ENCODE measurements around the gene AMH. TPM values are rescaled to one million over a fixed set of nuclear protein-coding genes. Genes with fewer than 3 reads are reported as not detected.

AMH gene
- polyA plus RNA-seq, 1 donor, result 8.1 TPM

DNA sequence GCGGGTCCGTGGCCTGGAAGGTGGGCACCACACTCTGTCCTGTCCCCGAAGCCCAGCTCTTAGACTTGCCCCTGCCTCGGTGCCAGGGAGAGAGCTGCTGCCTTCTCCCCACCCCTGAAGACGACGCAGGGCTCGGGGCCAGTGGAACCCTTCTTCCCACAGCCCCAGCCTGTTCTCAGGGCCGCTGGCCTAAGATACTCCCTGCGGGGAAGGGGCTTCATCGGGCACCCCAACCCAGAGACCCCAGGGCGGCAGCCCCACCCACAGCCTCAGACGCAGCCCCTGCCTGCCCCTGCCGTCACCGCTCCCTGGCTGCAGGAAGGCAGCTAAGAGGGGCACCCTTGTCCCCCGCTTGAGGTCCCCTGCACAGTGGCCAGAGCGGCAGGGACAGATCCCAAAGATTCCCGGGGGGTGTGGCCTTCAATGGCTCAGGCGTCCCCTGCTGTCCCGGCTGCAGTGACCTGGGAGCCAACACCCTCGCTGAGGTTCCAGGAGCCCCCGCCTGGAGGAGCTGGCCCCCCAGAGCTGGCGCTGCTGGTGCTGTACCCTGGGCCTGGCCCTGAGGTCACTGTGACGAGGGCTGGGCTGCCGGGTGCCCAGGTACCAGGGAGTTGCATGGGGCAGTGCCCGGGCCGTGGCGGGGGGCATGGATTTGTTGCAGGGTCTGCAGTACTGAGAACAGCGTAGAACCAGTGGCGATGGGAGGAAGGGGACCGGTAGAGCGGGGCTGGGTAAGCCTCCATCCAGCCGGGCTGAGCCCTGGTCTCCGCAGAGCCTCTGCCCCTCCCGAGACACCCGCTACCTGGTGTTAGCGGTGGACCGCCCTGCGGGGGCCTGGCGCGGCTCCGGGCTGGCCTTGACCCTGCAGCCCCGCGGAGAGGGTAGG is 1.0 kb downstream of the AMH start:
- no peak for DNase-seq

DNA sequence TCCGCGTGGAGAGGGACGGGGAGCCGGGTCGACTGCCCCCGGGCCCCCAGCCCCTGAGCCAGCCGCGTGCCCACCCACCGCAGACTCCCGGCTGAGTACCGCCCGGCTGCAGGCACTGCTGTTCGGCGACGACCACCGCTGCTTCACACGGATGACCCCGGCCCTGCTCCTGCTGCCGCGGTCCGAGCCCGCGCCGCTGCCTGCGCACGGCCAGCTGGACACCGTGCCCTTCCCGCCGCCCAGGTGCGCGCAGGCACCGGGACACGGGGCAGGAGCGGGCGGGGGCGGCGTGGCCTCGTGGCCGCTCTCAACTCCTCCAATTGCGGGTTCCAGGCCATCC is 1.6 kb downstream of the AMH start:
- DNase-seq, result no peak

DNA sequence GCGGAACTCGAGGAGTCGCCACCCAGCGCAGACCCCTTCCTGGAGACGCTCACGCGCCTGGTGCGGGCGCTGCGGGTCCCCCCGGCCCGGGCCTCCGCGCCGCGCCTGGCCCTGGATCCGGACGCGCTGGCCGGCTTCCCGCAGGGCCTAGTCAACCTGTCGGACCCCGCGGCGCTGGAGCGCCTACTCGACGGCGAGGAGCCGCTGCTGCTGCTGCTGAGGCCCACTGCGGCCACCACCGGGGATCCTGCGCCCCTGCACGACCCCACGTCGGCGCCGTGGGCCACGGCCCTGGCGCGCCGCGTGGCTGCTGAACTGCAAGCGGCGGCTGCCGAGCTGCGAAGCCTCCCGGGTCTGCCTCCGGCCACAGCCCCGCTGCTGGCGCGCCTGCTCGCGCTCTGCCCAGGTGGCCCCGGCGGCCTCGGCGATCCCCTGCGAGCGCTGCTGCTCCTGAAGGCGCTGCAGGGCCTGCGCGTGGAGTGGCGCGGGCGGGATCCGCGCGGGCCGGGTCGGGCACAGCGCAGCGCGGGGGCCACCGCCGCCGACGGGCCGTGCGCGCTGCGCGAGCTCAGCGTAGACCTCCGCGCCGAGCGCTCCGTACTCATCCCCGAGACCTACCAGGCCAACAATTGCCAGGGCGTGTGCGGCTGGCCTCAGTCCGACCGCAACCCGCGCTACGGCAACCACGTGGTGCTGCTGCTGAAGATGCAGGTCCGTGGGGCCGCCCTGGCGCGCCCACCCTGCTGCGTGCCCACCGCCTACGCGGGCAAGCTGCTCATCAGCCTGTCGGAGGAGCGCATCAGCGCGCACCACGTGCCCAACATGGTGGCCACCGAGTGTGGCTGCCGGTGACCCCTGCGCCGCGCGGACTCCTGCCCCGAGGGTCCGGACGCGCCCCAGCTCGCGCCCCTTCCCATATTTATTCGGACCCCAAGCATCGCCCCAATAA is 2.3 kb downstream of the AMH start:
- no peak for DNase-seq

DNA sequence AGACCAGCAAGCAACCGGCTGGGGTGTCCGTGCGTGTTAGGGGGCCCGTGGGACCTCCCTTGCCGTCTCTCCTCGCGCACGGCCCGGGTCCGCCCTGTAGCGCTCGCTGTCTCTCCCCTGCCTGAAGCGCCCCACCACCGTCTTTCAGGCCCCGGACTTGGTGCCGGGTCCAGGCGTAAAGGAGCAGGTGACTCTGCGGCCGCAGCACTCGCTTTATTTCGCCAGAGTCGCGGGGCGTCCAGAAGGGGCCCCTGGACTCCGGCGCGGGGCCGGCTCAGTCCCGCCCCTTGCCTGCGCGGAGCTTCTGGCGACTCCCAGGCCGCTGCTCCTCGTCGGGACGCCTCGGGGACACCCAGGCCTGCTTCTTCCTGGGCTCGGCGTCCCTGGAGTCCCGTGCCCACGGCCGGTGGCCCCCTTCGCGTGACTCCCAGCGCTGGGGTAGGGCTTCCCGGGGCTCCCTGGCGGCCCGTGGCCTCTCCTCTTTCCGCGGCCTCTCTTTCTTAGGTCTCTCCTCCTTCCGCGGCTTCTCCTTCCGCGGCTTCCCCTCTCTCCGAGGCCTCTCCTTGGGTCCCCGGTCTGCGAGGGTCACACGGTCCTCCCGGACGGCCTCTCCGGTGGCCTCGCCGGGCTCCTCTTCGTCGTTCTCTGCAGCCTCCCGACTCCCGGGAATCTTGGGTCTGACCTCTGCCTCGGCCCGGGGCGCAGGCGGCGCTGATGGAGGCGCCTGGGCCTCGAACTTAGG is 3.1 kb downstream of the AMH start:
- no peak for DNase-seq

DNA sequence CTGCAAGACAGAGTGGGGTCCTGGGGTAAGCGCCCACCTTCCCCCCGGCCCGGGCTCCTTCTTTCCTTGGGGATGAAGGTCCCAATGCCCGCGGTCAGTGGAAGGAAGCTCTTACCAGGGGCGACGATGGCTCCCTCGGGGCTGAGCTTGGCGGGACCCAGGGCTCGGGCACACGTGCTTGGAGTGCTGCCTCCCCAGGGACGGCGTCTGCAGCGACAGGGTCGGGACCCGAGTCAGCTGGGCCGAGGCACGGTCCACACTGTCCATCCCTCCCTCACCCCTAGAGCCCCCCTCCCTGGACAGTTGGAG is 3.6 kb downstream of the AMH start:
- DNase-seq, result no peak

DNA sequence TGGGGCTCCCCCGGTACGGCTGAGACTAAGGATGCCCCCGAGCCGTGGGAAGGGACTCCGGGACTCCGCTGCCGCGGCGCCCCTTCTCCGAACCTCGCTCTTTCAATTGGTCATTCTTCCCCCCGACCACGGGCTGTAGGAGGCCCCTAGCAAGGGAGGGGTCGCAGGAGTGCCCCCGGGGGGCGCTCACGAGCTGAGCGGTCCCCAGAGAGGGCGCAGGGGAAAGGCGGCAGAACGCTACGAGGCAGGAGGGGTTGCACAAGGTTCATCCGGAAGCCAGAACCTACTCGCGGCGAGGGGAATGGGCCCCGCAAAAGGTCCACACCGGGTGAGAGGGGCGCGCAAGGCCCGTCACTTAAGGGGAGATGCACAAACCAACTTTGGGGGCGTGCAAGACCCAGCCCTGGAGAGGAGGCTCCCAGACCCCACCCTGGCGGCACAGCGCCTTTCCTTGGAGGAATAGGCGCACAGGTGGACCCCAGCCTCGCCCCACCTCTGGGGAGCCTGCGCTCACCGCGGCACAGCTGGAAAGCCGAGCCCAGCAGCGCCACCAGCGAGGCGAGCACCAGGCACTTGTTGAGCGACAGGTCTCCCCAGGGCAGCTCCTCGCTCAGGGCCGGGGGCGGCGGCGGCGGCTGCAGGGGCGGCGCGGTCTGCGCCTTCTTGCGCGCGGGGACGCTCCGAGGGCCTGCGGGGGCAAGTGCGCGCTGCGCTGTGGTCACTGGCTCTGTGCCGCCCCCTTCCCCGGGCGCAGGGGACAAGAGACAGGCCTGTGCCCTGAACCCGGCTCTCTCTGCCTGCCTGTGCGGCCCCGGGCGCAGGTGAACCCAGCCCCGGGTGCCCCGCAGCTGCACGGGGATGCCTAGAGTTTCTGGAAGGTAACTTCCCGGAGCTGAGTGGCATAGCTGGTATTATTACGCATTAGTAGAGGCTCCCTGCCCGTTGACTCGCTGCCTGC is 4.3 kb downstream of the AMH start:
- no peak for DNase-seq

DNA sequence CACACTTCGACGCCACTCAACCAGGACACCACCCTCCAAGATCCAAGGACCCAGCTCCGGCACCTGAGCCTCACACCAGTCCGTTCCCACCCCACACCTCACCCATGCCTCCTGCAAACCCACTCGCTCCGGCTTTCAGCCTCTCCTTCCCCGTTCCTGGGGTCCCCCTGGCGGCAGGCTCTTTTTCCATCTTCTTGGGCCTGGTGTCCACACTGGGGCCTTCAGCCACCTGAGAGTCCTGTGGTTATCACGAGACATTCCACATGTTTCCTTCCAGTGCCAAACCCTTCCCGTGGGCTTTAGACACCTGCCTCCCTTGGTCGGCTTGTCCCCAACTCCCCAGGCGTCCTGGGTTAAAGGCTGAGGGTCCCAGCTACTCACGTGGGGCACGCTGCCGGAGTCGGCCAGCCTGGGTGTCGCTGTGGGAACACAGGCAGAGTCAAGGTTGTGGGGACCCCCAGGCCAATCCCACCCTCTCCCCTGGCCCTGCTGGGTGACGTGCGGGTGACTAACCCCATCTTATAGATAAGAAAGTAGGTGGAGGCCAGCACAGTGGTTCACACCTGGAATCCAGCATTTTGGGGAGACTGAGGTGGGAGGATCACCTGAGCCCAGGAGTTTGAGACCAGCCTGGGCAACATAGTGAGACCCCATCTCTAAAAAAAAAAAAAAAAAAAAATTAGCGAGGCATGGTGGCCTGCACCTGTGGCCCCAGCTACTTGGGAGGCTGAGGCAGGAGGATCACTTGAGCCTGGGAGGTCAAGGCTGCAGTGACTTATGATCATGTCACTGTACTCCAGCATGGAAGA is 5.1 kb downstream of the AMH start:
- DNase-seq, result no peak

DNA sequence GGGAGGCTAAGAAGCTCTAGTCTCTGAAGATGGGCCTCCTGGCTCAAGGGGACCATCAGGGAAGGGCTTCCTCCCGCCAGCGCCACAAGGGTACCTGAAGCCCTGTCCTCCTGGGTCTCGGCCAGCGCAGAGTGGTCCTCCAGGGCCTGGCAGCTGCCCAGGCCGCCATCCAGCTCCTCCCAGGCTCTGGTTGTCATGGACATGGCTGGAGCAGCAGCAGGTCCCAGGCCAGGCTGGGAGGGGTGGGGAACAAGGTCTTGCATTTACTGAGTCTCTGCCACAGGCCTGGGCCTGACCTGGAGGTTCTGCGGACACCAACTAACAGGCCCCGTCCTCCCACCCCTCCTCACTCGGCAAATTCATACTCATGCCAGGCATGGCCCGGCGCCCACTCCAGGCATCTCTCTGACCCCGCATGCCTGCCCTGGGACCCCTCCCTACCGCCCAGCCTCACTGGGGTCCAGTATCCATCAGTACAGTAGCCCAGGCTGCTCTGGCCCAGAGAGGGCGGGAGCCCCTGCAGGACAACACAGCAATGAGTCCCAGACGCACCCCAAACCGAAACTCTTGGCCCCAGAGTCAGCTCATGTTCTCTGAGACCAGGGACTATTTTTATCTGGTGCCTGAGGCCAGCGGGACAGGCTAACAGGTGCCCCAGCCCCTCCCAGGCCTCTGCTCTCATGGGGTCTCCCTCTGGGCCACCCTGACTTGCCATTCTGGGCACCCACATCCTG is 6.2 kb downstream of the AMH start:
- no peak for DNase-seq

DNA sequence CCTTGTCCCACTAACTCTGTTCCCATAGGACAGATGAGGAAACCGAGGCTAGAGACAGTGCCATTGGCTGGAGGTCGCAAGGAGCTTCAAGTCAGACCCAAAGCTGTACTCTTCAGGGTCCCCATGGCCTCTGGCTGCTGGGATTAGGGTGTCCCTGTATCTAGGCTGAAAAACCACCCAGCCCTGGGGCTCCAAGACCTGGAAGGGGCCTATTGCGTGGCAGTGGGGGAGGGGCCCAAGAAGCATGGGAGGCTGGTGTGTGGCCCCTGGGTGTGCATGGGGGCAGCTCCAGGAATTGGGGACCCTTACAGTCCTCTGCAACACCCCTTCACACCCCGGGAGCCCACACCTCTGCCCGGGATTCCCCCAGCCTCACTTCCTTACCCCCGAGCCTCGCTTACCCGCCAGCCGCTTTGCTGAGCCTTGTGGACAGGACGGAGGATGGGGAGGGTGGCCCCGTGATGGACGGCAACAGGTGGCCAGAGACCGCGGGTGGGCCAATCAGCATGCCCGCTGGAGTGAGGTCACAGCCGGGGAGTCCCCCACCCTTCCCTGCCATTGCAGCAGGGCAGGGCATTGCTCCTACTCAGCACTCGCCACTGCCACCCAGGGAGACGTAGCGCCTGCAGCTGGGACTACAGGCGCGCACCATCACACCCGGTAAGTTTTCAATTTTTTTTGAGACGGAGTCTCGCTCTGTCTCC is 7.0 kb downstream of the AMH start, which contains the start of gene JSRP1:
TSS of gene JSRP1 (minus strand) at position 436 of the 704 bp plus-strand sequence. CDS start 1,103 bp downstream, outside the sequence.
- DNase-seq, result no peak

DNA sequence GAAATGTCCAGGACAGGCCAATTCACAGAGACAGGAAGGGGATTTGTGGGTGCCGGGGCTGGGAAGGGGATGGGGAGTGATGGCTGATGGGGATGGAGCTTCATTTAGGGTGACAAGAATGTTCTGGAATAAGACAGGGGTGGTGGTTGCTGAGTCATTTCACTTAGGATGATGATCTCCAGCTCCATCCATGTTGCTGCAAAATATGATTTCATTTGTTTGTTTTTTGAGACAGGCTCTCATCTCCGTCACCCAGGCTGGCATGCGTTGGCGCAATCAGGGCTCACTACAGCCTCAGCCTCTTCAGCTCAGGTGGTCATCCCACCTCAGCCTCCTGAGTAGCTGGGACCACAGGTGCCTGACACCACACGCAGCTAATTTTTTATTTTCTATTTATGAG is 10.2 kb downstream of the AMH start:
- no peak for DNase-seq

DNA sequence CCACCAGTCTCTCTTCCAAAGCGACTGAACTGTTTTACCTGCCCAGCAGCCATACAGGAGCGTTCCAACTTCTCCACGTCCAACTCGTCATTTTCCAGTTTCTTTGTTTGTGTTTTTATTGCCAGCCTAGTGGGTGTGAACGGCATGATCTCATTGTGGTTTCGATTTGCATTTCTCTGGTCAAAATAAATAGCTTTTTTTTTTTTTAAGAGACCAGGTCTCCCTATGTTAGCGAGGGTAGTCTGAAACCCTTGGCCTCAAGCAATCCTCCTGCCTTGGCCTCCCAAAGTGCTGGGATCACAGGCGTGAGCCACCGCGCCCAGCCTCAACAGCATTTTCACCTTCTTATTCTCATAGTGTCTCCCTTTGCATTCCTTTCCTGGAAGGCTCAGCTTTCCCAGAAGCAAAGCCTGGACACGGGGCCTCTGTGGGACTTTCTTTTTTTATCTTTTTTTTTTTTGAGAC is 11.2 kb downstream of the AMH start:
- no peak for DNase-seq

DNA sequence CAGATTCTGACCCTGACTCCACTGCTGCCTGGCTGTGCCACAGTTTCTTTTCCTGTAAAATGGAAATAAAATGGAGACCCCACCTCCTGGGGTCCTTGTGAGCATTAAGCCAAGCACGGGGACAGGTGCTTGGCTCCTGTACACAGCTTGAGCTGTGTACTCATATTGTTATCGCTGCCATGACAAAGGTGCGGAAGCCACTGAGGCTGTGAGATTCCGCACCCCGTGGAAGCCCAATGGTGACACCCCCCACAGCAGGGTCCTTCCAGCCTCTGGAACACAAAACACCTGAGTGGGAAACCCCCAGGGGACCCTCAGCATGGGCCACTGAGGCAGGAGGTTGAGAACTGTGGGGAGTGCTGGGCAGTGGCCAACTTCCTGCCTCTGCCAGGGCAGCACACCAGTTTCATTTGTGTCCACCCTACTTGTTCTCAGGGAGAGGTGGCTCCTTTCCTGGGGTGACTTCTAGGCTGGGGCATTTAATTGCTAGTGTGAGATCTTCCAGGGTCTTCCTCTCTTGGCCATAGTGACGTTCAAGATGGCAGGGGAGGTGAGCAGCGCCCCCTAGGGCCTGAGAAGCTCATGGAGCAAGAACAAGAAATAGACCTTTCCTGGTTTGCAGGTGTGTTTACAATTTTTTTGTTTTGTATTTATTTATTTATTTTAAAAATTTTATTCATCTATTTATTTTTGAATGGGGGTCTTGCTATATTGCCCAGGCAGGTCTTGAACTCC is 12.5 kb downstream of the AMH start:
- no peak for DNase-seq

DNA sequence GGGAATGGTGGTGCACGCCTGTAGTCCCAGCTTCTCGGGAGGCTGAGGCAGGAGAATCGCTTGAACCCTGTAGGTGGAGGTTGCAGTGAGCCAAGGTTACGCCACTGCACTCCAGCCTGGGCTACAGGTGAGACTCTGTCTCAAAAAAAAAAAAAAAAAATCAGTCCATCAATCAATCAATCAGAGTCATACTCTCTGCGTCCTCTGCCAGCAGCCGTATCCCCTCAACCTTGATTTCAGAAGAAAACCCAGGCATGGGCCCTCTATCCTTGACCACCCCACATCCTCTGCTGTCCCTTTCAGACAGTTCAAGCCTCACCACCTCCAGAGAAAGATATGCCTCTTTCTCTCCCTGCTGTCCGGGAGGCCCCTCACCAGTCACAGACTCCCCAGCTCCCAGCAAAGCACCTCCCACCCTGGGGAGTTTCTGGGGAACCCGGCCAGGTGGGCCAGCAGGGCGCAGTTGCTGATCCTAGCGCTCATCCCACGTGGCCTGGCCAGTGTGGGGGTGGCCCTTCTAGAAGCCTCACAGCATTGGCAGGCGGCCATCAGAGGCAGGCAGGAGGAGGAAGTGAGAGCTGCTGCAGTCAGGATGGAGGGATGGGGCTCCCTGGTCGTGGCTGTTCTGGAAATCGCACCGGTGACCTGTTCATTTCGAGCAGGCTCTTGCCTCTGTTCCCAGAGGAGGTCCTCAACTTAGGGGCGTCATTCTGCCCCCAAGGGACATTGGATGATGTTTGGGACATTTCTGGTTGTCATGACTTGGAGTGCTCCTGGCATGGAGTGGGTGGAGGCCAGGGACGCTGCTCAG is 17.3 kb downstream of the AMH start:
- DNase-seq, result peak; percentile 69

DNA sequence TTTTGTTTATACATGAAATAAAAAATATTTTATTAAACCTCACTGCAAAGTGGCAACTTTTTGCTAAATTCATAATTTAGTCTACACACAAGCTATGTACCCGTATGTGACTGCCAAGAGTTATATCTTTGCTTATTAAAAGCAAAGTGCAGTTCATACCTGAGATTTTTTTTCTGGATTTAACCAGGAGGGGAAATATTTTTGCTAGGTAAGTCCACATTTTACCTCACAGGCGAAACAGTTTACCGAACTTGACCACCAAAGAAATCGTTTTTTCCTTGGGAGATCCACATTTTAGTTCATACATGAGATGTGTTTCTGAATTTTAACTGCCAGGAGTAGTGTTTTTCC is 19.3 kb downstream of the AMH start:
- DNase-seq, result no peak

DNA sequence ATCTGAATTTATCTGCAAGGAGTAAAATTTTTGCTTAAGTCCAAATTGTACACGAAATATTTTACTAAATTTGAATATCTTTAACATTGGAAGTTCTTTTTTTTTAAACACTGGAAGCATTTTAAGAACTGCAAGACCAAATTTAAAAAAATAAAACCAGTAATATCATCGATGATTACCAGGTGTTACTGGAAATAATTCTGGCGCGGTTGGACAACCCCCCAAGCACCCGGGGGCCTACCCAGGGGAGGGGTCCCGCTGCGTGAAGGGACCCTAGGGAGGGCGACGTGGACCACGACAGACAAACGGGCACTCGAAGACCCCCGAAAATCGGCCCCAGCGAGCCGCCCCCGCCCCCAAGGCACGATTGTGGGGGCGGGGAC is 19.7 kb downstream of the AMH start:
- no peak for DNase-seq

DNA sequence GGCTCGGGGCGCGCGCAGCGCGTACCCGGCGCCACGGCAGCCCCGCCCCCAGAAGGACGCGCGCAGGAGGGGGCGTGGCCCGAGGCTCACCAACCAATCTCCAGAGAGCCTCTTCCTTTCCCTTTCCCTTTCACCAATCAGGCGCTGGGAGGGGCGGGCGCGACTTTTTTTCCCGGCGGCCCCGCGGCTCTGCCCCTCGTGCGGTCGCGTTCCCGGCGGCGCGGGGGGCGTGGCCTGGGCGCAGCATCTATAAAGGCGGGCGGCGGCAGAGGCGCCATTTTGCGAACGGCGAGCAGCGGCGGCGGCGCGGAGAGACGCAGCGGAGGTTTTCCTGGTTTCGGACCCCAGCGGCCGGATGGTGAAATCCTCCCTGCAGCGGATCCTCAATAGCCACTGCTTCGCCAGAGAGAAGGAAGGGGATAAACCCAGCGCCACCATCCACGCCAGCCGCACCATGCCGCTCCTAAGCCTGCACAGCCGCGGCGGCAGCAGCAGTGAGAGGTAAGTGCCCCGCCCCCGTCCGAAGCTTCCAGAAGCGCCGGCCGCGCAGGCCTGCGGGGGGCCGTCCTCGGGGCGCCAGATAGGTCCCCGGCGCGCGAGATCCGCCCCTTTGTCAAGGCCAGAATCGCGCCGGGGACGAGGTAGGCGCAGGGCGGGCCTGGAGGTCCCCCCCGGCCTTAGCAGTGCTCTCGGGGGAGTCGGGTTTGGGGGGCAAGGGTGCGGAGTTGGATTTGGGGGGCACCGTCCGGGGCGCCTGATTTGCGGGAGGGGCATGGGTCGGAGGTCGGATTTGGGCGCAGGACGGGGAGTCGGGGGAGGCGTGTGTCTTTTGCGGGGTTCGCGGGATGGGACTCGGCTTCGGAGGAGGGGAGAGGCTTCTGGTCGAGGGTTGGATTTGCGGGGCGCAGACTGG is 20.4 kb downstream of the AMH start:
- DNase-seq, result peak; percentile 97

DNA sequence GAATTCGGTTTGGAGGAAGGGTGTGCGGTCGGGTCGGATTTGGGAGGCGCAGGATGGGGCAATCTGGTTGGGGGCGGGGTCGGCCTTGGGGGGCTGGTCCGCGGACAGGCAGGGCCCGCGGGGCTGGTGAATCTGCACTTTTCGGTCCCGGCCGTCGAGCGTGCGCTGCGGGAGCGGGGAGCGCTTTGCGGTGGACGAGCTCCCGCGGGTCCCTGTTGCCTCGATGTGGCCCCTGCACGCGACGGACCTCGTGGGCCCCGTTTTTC is 21.0 kb downstream of the AMH start:
- no peak for DNase-seq
